HUDEP-2 (cell line): Measurements from ENCODE around the gene MCL1.

Experiments
- DNase-seq, 76 experiments: peaks; one replicate each; lab custom pipeline; 2025; ENCODE audit not compliant: unreplicated experiment in 76 of 76; lab: John Stamatoyannopoulos, UW

MCL1 gene

DNA sequence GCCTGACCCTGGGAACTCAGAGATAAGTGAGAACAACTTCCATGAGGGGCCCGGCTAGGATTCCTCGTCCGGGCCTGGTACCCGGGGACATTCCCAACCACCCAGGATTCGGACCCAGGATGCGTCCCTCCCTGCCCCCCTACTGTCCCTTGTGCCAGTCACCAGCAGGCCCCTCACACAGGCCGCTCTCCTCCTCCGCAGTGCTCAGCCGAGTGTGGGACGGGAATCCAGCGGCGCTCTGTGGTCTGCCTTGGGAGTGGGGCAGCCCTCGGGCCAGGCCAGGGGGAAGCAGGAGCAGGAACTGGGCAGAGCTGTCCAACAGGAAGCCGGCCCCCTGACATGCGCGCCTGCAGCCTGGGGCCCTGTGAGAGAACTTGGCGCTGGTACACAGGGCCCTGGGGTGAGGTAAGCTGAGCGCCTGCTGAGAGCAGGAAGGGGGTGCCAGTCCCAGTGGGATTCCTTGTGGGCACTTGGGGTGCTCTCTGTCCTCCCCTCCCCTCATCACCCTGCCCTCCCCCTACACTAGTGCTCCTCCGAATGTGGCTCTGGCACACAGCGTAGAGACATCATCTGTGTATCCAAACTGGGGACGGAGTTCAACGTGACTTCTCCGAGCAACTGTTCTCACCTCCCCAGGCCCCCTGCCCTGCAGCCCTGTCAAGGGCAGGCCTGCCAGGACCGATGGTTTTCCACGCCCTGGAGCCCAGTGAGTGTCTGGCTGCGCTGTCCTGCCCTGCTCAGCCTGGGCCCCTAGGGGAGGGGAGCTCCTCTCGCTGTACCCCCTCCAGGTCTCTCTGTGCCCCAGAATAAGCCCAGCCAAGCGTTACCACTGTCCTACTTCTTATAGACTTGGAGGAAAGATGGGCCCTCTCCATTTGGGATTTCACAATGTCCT, 20.4 kb downstream of the MCL1 start:
- DNase-seq: no peak

DNA sequence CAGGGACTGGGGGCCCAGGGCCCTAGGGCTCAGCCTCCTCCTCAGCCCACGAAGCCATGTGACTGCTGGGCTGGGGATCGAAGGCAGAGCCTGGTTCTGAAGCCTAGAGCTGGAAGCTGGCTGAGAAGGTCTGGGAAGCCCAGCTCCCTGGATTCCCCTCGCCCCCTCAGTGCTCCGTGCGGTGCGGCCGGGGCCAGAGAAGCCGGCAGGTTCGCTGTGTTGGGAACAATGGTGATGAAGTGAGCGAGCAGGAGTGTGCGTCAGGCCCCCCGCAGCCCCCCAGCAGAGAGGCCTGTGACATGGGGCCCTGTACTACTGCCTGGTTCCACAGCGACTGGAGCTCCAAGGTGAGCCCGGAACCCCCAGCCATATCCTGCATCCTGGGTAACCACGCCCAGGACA, 21.1 kb downstream of the MCL1 start:
- no peak for DNase-seq

DNA sequence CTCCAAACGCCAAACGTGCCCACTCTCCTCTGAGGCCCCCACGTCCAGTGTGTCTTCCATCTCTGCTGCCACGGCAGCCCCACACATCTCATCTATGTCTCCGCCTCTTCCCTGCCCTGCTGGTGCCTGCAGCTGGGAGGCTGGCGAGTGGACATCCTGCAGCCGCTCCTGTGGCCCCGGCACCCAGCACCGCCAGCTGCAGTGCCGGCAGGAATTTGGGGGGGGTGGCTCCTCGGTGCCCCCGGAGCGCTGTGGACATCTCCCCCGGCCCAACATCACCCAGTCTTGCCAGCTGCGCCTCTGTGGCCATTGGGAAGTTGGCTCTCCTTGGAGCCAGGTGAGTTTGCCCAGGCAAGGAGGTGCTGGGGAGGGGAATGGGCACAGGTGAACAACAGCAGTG, 21.6 kb downstream of the MCL1 start:
- DNase-seq: no peak

DNA sequence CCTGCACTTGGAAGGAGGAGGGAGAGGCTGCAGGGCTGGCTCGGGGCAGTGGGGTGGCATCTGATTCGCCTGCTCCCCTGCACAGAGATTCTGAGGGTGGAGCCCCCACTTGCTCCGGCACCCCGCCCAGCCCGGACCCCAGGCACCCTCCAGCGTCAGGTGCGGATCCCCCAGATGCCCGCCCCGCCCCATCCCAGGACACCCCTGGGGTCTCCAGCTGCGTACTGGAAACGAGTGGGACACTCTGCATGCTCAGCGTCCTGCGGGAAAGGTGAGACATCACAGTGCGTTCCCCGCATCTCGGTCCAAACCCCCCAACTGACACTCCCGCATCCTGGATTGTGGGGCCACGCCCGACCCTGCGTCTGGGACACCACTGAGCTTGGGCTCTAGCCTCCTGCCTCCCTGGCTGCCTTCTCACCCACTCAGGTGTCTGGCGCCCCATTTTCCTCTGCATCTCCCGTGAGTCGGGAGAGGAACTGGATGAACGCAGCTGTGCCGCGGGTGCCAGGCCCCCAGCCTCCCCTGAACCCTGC, 22.3 kb downstream of the MCL1 start:
- DNase-seq: no peak

DNA sequence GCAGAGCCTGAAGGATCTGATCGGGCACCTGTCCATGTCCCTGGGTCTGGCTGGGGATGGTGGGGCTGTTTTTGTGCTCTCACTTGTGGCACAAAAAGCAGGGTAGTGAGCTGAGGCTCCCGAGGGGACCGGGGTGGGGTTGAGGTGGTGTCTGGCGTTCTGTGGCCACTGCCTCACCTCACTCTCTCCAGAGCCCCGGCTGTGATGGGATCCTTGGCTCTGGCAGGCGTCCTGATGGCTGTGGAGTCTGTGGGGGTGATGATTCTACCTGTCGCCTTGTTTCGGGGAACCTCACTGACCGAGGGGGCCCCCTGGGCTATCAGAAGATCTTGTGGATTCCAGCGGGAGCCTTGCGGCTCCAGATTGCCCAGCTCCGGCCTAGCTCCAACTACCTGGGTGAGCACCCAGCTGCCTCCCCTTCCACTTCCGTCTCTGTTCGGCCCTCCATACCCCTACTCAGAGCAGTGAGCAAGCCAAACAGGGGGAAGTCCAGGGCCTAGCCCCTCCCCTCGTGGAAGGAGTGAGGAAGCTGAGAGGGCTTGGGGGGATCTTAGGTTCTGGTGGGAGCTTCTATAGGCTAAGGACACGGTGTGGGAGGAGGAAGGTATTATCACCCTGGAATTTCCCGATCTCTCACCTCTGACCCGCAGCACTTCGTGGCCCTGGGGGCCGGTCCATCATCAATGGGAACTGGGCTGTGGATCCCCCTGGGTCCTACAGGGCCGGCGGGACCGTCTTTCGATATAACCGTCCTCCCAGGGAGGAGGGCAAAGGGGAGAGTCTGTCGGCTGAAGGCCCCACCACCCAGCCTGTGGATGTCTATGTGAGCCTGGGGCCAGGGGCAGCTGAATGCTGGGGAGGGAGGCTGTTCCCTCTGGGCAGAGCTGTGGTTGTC, 23.2 kb downstream of the MCL1 start:
- DNase-seq: no peak

DNA sequence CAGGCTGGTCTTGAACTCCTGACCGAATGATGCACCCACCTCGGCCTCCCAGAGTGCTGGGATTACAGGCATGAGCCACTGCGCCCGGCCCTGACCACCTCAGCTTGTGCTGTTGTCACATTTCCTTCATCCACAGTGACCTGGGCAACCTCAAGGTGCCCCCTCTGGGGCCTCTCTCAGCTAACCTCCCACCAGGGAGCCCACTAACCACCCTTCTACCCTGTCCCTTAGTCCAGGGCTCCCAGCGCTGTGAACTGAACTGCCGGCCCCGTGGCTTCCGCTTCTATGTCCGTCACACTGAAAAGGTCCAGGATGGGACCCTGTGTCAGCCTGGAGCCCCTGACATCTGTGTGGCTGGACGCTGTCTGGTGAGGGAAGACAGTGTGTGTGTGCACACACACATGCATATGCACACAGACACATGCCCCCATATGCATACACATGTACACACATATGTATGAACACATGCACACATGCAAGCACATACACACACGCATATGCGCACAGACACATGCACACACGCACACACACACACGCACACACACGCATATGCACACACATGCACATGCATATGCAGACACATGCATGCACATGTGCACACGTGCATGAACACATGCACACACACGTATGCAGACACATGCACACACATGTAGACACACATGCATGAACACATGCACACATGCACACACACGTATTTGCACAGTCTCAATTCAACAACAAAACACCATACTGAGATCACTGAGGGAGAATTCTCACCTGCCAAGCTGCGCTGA, 24.0 kb downstream of the MCL1 start:
- DNase-seq: no peak

DNA sequence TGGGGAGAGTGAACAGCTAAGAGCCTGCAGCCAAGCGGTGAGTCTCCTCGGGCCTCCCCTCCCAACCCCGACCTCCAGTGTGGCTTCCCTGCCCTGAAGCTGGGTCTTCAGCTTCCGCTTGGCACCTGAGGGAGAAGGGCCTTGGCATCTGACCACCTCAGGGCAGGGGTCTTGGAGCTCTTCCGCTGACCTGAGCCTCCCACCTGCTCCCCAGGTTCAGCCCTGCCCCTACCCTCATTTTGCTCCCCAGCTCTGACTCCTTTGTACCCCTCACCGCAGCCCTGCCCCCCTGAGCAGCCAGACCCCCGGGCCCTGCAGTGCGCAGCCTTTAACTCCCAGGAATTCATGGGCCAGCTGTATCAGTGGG, 25.3 kb downstream of the MCL1 start:
- no peak for DNase-seq

DNA sequence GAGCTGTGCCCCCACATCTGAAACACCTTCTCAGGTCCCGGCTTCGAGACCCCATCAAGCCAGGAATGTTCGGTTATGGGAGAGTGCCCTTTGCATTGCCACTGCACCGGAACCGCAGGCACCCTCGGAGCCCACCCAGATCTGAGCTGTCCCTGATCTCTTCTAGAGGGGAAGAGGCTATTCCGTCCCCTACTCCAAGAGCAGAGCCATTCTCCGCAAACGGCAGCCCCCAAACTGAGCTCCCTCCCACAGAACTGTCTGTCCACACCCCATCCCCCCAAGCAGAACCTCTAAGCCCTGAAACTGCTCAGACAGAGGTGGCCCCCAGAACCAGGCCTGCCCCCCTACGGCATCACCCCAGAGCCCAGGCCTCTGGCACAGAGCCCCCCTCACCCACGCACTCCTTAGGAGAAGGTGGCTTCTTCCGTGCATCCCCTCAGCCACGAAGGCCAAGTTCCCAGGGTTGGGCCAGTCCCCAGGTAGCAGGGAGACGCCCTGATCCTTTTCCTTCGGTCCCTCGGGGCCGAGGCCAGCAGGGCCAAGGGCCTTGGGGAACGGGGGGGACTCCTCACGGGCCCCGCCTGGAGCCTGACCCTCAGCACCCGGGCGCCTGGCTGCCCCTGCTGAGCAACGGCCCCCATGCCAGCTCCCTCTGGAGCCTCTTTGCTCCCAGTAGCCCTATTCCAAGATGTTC, 25.9 kb downstream of the MCL1 start:
- DNase-seq: no peak

DNA sequence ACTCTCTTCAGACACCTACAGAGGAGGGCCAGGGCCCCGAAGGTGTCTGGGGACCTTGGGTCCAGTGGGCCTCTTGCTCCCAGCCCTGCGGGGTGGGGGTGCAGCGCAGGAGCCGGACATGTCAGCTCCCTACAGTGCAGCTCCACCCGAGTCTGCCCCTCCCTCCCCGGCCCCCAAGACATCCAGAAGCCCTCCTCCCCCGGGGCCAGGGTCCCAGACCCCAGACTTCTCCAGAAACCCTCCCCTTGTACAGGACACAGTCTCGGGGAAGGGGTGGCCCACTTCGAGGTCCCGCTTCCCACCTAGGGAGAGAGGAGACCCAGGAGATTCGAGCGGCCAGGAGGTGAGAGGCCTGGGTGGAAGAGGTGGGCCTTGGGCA, 26.5 kb downstream of the MCL1 start:
- DNase-seq: no peak

DNA sequence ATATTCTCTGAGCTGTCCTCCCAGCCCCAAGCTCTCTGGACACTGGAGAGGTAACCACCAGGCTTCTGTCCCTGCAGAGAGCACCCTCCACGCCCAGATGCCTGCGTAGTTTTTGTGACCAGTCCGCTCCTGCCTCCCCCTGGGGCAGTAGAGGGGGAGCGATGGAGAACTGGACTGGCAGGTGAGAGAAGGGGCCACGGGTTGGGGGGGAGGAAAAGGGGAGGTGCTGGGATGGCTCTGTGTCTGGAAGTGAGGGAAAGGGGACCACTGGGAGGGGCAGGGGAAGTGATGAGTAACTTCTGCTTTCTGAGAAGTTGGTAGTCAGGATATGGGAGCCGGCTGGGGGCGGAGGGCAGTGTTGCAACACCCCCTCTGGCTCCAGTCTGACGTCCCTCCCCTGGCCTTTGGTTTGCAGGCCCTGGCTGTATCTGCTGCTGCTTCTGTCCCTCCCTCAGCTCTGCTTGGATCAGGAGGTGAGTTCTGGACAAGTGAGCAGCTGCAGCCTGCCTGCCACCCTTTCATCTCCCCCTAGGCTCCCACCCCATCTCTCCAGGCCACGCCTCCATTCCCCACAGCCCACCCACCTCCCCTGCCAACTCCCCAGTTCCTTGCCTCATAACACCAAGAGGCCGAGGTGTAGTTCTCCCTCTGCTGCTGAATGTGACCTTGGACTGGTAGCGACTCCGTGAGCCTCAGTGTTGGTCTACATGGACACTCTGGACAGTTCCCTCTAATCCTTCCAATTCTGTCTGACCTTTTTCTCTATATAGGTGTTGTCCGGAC, 27.1 kb downstream of the MCL1 start:
- DNase-seq: peak in 42 of 76 experiments; percentile 4 to 67 (median 39)

DNA sequence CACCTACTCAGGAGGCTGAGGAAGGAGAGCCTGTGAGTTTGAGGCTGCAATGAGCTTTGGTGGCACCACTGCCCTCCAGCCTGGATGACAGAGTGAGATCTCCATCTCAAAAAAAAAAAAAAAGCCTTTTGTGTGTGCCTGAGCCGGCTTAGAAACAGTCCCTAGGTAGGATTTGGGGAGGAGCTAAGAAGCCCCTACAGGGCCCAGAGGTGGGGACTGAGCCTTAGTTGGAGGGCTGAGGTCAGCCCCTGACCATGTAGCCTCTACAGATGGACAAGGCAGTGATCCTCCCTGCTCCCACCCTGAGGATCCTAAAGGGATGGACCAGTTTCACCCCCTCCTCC, 27.7 kb downstream of the MCL1 start:
- no peak for DNase-seq

DNA sequence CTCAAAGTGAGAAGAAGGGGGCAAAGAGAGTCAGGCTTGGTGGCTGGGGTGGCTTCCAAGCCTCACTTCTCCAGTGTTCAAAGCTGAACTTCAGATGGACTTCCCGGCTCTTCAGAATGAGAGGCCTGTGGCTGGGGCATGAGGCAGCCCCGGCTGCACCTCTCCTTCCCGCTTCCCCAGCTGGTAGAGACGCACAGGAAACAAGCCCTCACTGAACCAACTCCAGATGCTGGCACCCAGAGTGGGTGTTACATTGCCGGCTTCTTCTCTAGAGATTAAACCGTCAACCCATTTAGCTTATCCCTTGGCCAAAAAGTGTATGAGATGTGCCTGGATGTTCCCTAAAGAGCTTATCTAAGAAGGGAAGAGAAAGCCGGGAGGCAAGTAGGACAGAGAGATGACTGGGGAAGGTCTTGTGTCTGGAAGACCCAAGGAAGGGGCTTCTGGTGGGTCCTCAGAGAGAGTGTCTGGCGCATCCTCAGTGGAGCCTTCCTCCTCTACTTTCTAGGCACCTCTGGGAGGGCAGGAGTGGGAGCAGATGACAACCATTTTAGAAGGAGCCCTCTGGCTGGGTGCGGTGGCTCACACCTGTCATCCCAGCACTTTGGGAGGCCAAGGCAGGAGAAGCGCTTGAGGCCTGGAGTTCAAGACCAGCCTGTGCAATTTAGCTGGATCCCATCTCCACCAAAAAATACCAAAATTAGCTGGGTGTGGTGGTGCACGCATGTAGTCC, 28.2 kb downstream of the MCL1 start:
- DNase-seq: no peak

DNA sequence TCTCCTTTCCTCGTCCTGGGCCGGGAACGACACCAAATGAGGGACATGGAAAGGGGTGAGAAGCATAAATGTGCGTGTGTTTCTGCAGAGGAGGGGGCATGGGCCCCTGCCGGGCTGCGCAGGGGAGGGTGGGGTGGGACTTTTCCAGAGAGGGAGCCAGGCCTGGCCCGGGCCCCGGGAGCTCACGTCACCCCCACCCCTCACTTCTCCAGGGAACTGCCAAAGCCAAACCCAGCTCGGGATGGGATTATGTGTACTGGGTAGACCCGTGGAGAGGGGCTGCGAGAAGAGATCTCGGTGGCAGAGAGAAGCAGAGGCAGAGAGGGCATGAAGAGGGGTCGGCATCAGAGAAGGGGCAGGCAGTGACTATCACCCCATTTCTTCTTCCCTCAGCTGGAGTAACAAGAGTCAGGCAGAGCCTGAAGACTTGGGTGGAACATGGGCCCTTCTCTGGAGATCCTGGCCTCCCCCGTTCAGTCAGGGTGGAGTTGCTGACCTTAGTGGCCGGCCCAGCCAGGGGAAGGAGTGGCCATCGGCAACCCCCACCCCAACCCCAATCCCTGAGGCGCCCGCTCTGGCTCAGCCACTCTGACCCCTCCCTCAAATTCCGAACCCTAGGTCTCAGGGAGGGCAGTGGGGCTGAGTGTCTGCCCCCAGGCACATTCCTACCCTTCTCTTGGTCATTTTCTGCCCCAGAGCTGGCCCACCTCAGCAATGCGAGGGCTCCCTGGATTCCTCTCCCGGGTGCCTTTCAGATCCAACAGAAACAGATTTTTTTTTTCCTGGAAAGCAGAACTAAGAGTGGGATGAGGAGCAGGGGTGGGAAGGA, 29.0 kb downstream of the MCL1 start:
- DNase-seq: no peak

DNA sequence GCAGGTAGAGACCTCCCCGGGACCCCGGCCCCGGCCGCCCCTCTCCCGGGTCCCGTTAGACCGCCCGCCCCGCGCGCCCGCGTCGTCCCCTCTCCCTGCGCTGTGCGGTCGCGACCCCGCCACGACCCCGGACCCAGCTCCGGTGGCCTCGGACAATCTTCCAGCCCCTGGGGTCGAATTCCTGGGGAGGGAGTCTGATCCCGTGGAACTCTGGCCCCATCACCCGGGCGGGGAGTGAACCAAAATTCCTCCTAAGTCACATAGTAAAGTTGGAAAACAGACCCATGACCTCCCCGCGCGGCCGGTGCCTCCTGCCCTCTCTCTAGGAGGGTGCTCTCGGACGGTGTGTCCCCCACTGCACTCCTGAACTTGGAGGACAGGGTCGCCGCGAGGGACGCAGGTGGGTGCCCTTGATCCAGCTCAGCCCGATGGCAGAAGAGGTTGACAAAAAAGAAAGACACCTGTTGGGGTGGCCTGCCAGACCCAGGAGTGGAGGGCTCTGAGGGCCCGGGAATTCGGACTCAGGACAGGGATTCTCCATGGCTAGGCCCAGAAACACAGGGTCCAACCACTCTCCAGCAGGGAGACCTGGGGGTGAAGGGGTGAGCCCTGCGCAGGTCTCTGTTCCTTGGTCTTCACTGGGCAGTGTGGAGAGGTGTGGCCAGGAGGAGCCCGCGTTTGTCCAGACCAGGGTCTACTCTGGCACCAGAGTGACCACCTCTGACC, 29.8 kb downstream of the MCL1 start:
- no peak for DNase-seq

DNA sequence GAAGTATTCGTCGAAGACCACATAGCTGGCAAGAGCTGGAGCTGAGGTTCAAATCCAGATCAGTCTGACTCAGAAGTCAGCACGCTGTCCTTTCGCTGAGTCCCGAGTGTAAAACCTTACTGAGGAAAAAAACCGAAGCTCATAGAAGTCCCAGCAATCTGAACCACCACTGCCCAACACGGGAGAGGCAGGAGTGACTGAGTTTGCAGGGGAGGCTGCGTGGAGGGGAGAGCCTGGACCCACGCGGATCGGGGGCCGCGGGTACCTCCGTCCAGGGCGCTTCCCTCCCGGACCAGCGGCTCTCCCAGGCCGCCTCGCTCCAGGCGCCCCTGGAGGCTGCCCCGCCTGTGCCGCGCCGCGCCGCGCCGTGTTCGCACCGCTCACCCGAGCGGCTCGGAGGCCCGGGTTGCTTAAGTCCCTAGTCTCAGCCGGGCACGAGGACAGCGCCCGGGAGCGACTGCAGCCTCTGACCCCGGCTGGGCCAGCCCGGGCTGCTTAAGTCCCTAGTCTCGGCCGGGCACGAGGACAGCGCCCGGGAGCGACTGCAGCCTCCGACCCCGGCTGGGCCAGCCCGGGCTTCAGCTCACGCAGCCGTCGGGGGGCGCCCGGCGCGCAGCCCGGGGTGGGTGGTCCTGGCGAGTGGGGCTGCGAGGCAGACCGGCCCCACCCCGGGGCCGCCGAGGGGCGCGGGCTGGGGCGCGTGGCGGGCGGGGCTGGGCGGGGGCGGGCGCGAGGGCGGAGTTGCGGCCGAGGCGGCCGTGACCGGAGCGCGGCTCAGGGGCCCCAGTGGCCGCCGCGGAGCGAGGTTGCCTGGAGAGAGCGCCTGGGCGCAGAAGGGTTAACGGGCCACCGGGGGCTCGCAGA, 30.5 kb downstream of the MCL1 start, which contains the start of gene ADAMTSL4:
TSS of gene ADAMTSL4 (plus strand) at position 777 of the 864 bp plus-strand sequence. CDS start 2,881 bp downstream, outside the sequence.
- DNase-seq: peak in 56 of 76 experiments; percentile 7 to 72 (median 51)

DNA sequence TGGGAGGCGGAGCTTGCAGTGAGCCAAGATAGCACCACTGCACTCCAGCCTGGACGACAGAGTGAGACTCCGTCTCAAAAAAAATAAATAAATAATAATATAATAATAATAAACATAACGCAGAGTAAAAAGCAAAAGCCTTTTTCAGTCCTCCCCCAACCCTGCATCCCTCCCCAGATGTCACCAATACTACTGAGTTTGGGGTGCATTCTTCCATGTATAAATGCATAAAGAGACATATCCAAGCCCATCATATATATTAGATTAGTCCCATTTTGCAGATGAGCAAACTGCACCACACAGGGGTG, 31.1 kb downstream of the MCL1 start:
- DNase-seq: no peak
